GM12878 (cell line): ENCODE results near the gene SSR2. TPM values are rescaled to one million over a fixed set of nuclear protein-coding genes. Genes with fewer than 3 reads are reported as not detected.

Source experiments
- ATAC-seq: fragments of 200-7000 bp; cut with Tn5 transposase; 3 replicates; pipeline ENCODE4 v1.9.1; 2020; ENCODE audit warnings: mild to moderate bottlenecking, moderate library complexity
- BruUV-seq: library from RNA; stranded (reverse); fragments of 400-500 nt; replicated peaks from 2 replicates; lab custom pipeline; 2021; lab: Mats Ljungman, UMichigan
- CTCF ChIA-PET: fragments of 300-600 bp; sonication (Branson Sonifier 250); formaldehyde crosslinking; extraction: SDS; loops from one replicate; lab custom pipeline; 2021; ENCODE audit warnings: inconsistent platforms; lab: Yijun Ruan, JAX
- POLR2A ChIA-PET: fragments of 350-600 bp; formaldehyde crosslinking; extraction: SDS; loops from one replicate; lab custom pipeline; 2021; ENCODE audit warnings: inconsistent platforms; lab: Charles Lee
- RAD21 ChIA-PET: fragments of 300-600 bp; sonication (Branson Sonifier 250); formaldehyde crosslinking; loops from one replicate; lab custom pipeline; 2023; ENCODE audit warnings: antibody characterized with exemption; ENCODE audit not compliant: unreplicated experiment; lab: Charles Lee
- SMC1A ChIA-PET: fragments of 300-600 bp; sonication (Branson Sonifier 250); formaldehyde crosslinking; loops from one replicate; lab custom pipeline; 2023; ENCODE audit not compliant: unreplicated experiment, uncharacterized antibody; lab: Charles Lee
- DNase-seq: peaks from one replicate; pipeline ENCODE4 v3.0.0-alpha.2; 2011; ENCODE audit warnings: low read depth, low spot score
- FAIRE-seq: peaks from 3 replicates; lab custom pipeline; 2011; peaks lifted over from hg19 to GRCh38; lab: Jason Lieb, UNC
- H2AFZ ChIP-seq: 2 replicates; pipeline ENCODE4 v1.6.0; 2011; ENCODE audit warnings: low read depth, low read length, control low read depth; ENCODE audit not compliant: control insufficient read depth
- H3K27ac ChIP-seq: 2 replicates; pipeline ENCODE4 v1.5.1; 2011; ENCODE audit warnings: control low read depth; ENCODE audit not compliant: control insufficient read depth, insufficient read depth
- H3K27me3 ChIP-seq, 2 experiments: replicated peaks in 1 of 2; 2 replicates each; pipeline versions ENCODE4 v1.6.0 to v1.6.1; 2011; ENCODE audit warnings: low read length in 1 of 2; ENCODE audit not compliant: control insufficient read depth in 2 of 2, insufficient read depth in 2 of 2
- H3K36me3 ChIP-seq, 2 experiments: 2 replicates each; pipeline ENCODE4 v1.5.1; 2011; ENCODE audit warnings: low read length in 1 of 2; ENCODE audit not compliant: control insufficient read depth in 2 of 2, insufficient read depth in 2 of 2
- H3K4me1 ChIP-seq: 2 replicates; pipeline ENCODE4 v1.6.1; 2011; ENCODE audit warnings: mild to moderate bottlenecking, low read length, moderate library complexity, mixed read lengths; ENCODE audit not compliant: control insufficient read depth, insufficient read depth
- H3K4me2 ChIP-seq: 2 replicates; pipeline ENCODE4 v1.6.0; 2011; ENCODE audit warnings: control low read depth; ENCODE audit not compliant: control insufficient read depth, insufficient read depth
- H3K4me3 ChIP-seq: fragments of 200-600 bp; sonication (generic); 2 replicates; pipeline ENCODE4 v1.5.1; 2016
- H3K79me2 ChIP-seq: 2 replicates; pipeline ENCODE4 v1.6.0; 2011; ENCODE audit warnings: low read length; ENCODE audit not compliant: control insufficient read depth, insufficient read depth
- H3K9ac ChIP-seq: 2 replicates; pipeline ENCODE4 v1.8.0; 2011; ENCODE audit warnings: low read length, control low read depth, mixed read lengths; ENCODE audit not compliant: control insufficient read depth, insufficient read depth
- H3K9me3 ChIP-seq: replicated peaks from 3 replicates; pipeline ENCODE4 v1.5.1; 2011; ENCODE audit warnings: mild to moderate bottlenecking, low read length; ENCODE audit not compliant: control insufficient read depth, insufficient read depth
- H4K20me1 ChIP-seq: 2 replicates; pipeline ENCODE4 v1.6.0; 2011; ENCODE audit not compliant: control insufficient read depth, insufficient read depth
- CBX3 ChIP-seq: fragments of 200-600 bp; sonication (generic); IDR thresholded peaks from 2 replicates; pipeline ENCODE4 v1.6.1; 2016; ENCODE audit warnings: low read depth, borderline replicate concordance
- CHD2 ChIP-seq: IDR thresholded peaks from 2 replicates; pipeline ENCODE4 v1.6.1; 2011; ENCODE audit warnings: low read depth, low read length, improper control_type of control experiment, borderline replicate concordance
- E4F1 ChIP-seq: fragments of 450-650 bp; IDR thresholded peaks from 2 replicates; pipeline ENCODE4 v1.6.1; 2018; ENCODE audit warnings: borderline replicate concordance, mild to moderate bottlenecking; ENCODE audit not compliant: partially characterized antibody
- ESRRA ChIP-seq: IDR thresholded peaks from 2 replicates; pipeline ENCODE4 v1.6.1; 2012; ENCODE audit warnings: mild to moderate bottlenecking, low read length, improper control_type of control experiment
- FOXM1 ChIP-seq: IDR thresholded peaks from 2 replicates; pipeline ENCODE4 v1.6.1; 2012; ENCODE audit warnings: low read depth, mild to moderate bottlenecking, inconsistent platforms, low read length, moderate library complexity
- GATAD2B ChIP-seq: fragments of 450-650 bp; conservative IDR thresholded peaks from 2 replicates; pipeline ENCODE4 v1.6.1; 2017; ENCODE audit warnings: low read depth, mild to moderate bottlenecking, moderate library complexity
- HDGF ChIP-seq: fragments of 450-650 bp; IDR thresholded peaks from 2 replicates; pipeline ENCODE4 v1.6.1; 2016; ENCODE audit warnings: antibody characterized with exemption
- IRF3 ChIP-seq: fragments of 450-650 bp; IDR thresholded peaks from 2 replicates; pipeline ENCODE4 v1.6.1; 2014; ENCODE audit warnings: mild to moderate bottlenecking
- KDM1A ChIP-seq: fragments of 200-600 bp; sonication (generic); IDR thresholded peaks from 2 replicates; pipeline ENCODE4 v1.6.1; 2016; ENCODE audit warnings: borderline replicate concordance
- MEF2A ChIP-seq: IDR thresholded peaks from 2 replicates; pipeline ENCODE4 v1.6.1; 2011; ENCODE audit warnings: low read depth, mild to moderate bottlenecking, low read length, moderate library complexity; ENCODE audit not compliant: insufficient read depth
- MYB ChIP-seq: fragments of 150-350 bp; IDR thresholded peaks from 2 replicates; pipeline ENCODE4 v1.6.1; 2014; ENCODE audit warnings: mild to moderate bottlenecking, low read depth, low read length, borderline replicate concordance
- NR2F1 ChIP-seq: fragments of 450-650 bp; conservative IDR thresholded peaks from 2 replicates; pipeline ENCODE4 v1.6.1; 2017; ENCODE audit warnings: mild to moderate bottlenecking
- POLR2A ChIP-seq: IDR thresholded peaks from 2 replicates; pipeline ENCODE4 v1.6.1; 2011; ENCODE audit warnings: low read depth, mild to moderate bottlenecking, low read length
- RB1 ChIP-seq: fragments of 450-650 bp; formaldehyde crosslinking; IDR thresholded peaks from 2 replicates; pipeline ENCODE4 v1.6.1; 2017; ENCODE audit warnings: mild to moderate bottlenecking, borderline replicate concordance
- RCOR1 ChIP-seq: conservative IDR thresholded peaks from 2 replicates; pipeline ENCODE4 v1.6.1; 2012; ENCODE audit warnings: low read depth, low read length, improper control_type of control experiment
- SREBF1 ChIP-seq: IDR thresholded peaks from 2 replicates; pipeline ENCODE4 v1.6.1; 2012; ENCODE audit warnings: mild to moderate bottlenecking, low read length
- SREBF2 ChIP-seq: IDR thresholded peaks from 2 replicates; pipeline ENCODE4 v1.6.1; 2012; ENCODE audit warnings: mild to moderate bottlenecking, low read length
- STAT1 ChIP-seq: fragments of 450-650 bp; conservative IDR thresholded peaks from 2 replicates; pipeline ENCODE4 v1.6.1; 2014; ENCODE audit warnings: antibody characterized with exemption, mild to moderate bottlenecking
- SUPT20H ChIP-seq: IDR thresholded peaks from 2 replicates; pipeline ENCODE4 v1.6.1; 2011; ENCODE audit warnings: low read depth, mild to moderate bottlenecking, low read length, moderate library complexity, borderline replicate concordance; ENCODE audit not compliant: control insufficient read depth
- SUZ12 ChIP-seq: fragments of 200-600 bp; sonication (generic); IDR thresholded peaks from one replicate; pipeline ENCODE4 v1.6.1; 2018; ENCODE audit warnings: antibody characterized with exemption, mild to moderate bottlenecking; ENCODE audit not compliant: unreplicated experiment
- TBL1XR1 ChIP-seq: IDR thresholded peaks from 2 replicates; pipeline ENCODE4 v1.6.1; 2012; ENCODE audit warnings: low read depth, low read length, improper control_type of control experiment
- ZNF207 ChIP-seq: fragments of 450-650 bp; IDR thresholded peaks from 2 replicates; pipeline ENCODE4 v1.6.1; 2014; ENCODE audit warnings: antibody characterized with exemption, mild to moderate bottlenecking, borderline replicate concordance
- WGBS: methylation state at CpG from one replicate; pipeline ENCODE4 v1.1.6; 2016; ENCODE audit warnings: low lambda C conversion rate; ENCODE audit not compliant: insufficient replicate concordance, insufficient coverage; ENCODE audit errors: missing lambda C conversion rate; 5-methylcytosine and 5-hydroxymethylcytosine counted together
- in situ Hi-C: fragments of 300-500 bp; cut with MboI; formaldehyde crosslinking; loops from 9 replicates; pipeline ENCODE4 v1.14.3; 2018; ENCODE audit warnings: mixed read lengths
- intact Hi-C: fragments of 100-400 bp; cut with micrococcal nuclease; formaldehyde crosslinking; loops from one replicate; pipeline ENCODE4 v1.14.2; 2022; ENCODE audit not compliant: unreplicated experiment
- polyA plus RNA-seq, 11 experiments: library from polyadenylated mRNA; depleted of rRNA in 4 of 11; unstranded in 6 of 11; stranded (reverse) in 5 of 11; fragments of >200 nt; fragmentation: Nextera tagmentation in 4 of 11; fragmentation: Illumina TruSeq in 1 of 11; extraction: Ambion mirVana in 4 of 11; extraction: Trizol in 1 of 11; gene quantifications; 1 replicate in 1 of 11; 2 replicates in 10 of 11; pipeline versions ENCODE4 v1.2.1 to v1.2.3, GENCODE V29; 2011 to 2016; ENCODE audit warnings: inconsistent platforms in 2 of 11, missing spikeins in 2 of 11, low read depth in 1 of 11
- total RNA-seq, 4 experiments: library from RNA; depleted of rRNA in 3 of 4; stranded (reverse); fragments of >200 nt in 3 of 4; fragmentation: Illumina TruSeq in 1 of 4; extraction: Trizol in 1 of 4; gene quantifications; 2 replicates each; pipeline versions ENCODE4 v1.2.1 to v1.2.3, GENCODE V29; 2013 to 2021

Gene SSR2
- total and polyA plus RNA-seq, 10 of the 15 experiments (the other 5 are each of a cell fraction or from before 2014, with no cell fraction given) = 207 to 553 (median 315) TPM

GRCh38 chr1:156054500-156055280, 33.9 kb upstream of the SSR2 start, which contains the start of gene LAMTOR2:
Gene LAMTOR2 (plus strand): TSS chr1:156054782. CDS start chr1:156054890, 108 bp downstream.
- Histone ChIP-seq H3K79me2 (peaks cover 19% of the 10 kb centered on the region), H3K27ac (peak within 1 kb of the TSS; percentile 95), H3K9me3 (no peaks in the 10 kb centered on the region), H2AFZ (peak within 1 kb of the TSS; percentile 98), H3K4me3 (peak within 1 kb of the TSS; percentile 93), H3K36me3 (no peaks in the 10 kb centered on the region; a peak in 2 of 4 replicates), H3K4me2 (peak within 1 kb of the TSS; percentile 99), H3K4me1 (no peaks in the 10 kb centered on the region; the same call in 1 of the 2 replicates), H3K9ac (peak within 1 kb of the TSS; percentile 96), H3K27me3 (no peaks in the 10 kb centered on the region), H4K20me1 (no peaks in the 10 kb centered on the region)
- BruUV-seq = TSS peak; percentile 84
- ChIA-PET CTCF (interaction anchor here (0.9 to 3.1 kb wide), 4 partner anchors 11 to 65 kb away, joined by 3 to 28 read pairs (median 5); no protein-coding TSS in a partner anchor), POLR2A (interaction anchor here (0.7 to 1.3 kb wide), 2 partner anchors 28 to 34 kb away, joined by 3 to 5 read pairs; partner anchors contain the start of gene SSR2), SMC1A (interaction anchor here (1.0 kb wide), 1 partner anchor 11 kb away, joined by 4 read pairs; no protein-coding TSS in a partner anchor), RAD21 (interaction anchor here (3.3 kb wide), 1 partner anchor 116 kb away, joined by 11 read pairs; no protein-coding TSS in a partner anchor)
- WGBS = under 1% methylated on average over 42 of the region's 53 CpGs
- intact Hi-C loops = loop anchor here (2.0 to 10.0 kb wide), 4 partner anchors 34 to 200 kb away; partner anchors contain the start of genes ARHGEF2, GON4L, SSR2 and SYT11
- peak; percentile 72 for FAIRE-seq
- DNase-seq = peak; percentile 83
- in situ Hi-C loops = no loop called here
- ATAC-seq = peak; percentile 84
- no peak for TF ChIP-seq CBX3
- peak; percentile 85 for TF ChIP-seq SREBF1
- TF ChIP-seq FOXM1 = no peak
- peak; percentile 51 for TF ChIP-seq GATAD2B
- peak; percentile 71; the same call in 1 of the 2 replicates for TF ChIP-seq MEF2A
- no peak for TF ChIP-seq MYB
- TF ChIP-seq STAT1 = peak; percentile 37; the same call in 1 of the 2 replicates
- 0 out of 2 replicates have a peak, but pooled peaks have one; percentile 60 for TF ChIP-seq HDGF
- peak; percentile 88 for TF ChIP-seq CHD2
- no peak for TF ChIP-seq ESRRA
- TF ChIP-seq NR2F1 = no peak
- TF ChIP-seq SREBF2 = no peak
- peak; percentile 71; the same call in 1 of the 2 replicates for TF ChIP-seq RB1
- TF ChIP-seq IRF3 = no peak
- no peak for TF ChIP-seq SUZ12
- peak; percentile 73; the same call in 1 of the 2 replicates for TF ChIP-seq POLR2A
- no peak for TF ChIP-seq TBL1XR1
- peak; percentile 44 for TF ChIP-seq E4F1
- no peak for TF ChIP-seq KDM1A
- TF ChIP-seq ZNF207 = peak; percentile 93; the same call in 1 of the 2 replicates
- no peak for TF ChIP-seq SUPT20H
- 0 out of 2 replicates have a peak, but pooled peaks have one; percentile 18 for TF ChIP-seq RCOR1
